ENCODE measurements around the gene UBB. TPM values are rescaled to one million over a fixed set of nuclear protein-coding genes. Genes with fewer than 3 reads are reported as not detected.

UBB gene
- total and polyA plus RNA-seq, 2 experiments from 2014 or later = 871 to 1,692 TPM

DNA sequence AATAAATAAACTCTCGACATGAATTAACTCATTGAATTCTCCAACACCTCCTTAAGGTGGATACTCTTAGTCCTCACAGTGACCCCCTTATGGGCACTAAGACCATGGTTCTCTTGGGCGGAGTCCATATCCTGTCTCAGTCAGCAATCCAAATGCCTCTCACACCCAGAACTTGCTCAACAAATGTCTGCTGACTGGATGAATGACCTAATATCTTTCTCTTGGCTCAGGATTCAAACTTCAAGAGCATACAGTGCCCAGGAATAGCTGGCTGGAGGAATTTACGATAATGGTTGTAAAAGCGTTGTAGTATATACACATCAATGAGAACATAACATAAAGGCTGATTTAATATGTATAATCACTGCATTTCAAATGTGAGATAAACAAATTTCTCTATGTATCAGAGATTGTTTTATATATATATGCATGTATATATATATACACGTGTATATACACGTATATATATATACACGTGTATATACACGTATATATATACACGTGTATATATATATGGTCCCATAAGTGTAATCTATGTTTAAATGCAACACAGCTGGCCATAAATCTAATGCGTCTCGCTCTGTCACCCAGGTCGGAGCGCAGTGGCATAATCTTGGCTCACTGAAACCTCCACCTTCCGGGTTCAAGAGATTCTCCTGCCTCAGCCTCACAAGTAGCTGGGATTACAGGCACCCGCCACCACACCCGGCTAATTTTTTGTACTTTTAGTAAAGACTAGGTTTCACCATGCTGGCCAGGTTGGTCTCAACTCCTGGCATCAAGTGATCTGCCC, 6.5 kb upstream of the UBB start (continued):
- TF ChIP-seq, protein P1, sequence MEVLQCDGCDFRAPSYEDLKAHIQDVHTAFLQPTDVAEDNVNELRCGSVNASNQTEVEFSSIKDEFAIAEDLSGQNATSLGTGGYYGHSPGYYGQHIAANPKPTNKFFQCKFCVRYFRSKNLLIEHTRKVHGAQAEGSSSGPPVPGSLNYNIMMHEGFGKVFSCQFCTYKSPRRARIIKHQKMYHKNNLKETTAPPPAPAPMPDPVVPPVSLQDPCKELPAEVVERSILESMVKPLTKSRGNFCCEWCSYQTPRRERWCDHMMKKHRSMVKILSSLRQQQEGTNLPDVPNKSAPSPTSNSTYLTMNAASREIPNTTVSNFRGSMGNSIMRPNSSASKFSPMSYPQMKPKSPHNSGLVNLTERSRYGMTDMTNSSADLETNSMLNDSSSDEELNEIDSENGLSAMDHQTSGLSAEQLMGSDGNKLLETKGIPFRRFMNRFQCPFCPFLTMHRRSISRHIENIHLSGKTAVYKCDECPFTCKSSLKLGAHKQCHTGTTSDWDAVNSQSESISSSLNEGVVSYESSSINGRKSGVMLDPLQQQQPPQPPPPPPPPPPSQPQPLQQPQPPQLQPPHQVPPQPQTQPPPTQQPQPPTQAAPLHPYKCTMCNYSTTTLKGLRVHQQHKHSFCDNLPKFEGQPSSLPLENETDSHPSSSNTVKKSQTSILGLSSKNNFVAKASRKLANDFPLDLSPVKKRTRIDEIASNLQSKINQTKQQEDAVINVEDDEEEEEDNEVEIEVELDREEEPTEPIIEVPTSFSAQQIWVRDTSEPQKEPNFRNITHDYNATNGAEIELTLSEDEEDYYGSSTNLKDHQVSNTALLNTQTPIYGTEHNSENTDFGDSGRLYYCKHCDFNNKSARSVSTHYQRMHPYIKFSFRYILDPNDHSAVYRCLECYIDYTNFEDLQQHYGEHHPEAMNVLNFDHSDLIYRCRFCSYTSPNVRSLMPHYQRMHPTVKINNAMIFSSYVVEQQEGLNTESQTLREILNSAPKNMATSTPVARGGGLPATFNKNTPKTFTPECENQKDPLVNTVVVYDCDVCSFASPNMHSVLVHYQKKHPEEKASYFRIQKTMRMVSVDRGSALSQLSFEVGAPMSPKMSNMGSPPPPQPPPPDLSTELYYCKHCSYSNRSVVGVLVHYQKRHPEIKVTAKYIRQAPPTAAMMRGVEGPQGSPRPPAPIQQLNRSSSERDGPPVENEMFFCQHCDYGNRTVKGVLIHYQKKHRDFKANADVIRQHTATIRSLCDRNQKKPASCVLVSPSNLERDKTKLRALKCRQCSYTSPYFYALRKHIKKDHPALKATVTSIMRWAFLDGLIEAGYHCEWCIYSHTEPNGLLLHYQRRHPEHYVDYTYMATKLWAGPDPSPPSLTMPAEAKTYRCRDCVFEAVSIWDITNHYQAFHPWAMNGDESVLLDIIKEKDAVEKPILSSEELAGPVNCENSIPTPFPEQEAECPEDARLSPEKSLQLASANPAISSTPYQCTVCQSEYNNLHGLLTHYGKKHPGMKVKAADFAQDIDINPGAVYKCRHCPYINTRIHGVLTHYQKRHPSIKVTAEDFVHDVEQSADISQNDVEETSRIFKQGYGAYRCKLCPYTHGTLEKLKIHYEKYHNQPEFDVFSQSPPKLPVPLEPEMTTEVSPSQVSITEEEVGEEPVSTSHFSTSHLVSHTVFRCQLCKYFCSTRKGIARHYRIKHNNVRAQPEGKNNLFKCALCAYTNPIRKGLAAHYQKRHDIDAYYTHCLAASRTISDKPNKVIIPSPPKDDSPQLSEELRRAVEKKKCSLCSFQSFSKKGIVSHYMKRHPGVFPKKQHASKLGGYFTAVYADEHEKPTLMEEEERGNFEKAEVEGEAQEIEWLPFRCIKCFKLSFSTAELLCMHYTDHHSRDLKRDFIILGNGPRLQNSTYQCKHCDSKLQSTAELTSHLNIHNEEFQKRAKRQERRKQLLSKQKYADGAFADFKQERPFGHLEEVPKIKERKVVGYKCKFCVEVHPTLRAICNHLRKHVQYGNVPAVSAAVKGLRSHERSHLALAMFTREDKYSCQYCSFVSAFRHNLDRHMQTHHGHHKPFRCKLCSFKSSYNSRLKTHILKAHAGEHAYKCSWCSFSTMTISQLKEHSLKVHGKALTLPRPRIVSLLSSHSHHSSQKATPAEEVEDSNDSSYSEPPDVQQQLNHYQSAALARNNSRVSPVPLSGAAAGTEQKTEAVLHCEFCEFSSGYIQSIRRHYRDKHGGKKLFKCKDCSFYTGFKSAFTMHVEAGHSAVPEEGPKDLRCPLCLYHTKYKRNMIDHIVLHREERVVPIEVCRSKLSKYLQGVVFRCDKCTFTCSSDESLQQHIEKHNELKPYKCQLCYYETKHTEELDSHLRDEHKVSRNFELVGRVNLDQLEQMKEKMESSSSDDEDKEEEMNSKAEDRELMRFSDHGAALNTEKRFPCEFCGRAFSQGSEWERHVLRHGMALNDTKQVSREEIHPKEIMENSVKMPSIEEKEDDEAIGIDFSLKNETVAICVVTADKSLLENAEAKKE (CRISPR knock-in tag; IDR thresholded peaks at IDR 0.05) = no peak
- no peak for TF ChIP-seq CREB1 (CRISPR knock-in tag; IDR thresholded peaks at IDR 0.05; ENCODE audit: low read depth)

DNA sequence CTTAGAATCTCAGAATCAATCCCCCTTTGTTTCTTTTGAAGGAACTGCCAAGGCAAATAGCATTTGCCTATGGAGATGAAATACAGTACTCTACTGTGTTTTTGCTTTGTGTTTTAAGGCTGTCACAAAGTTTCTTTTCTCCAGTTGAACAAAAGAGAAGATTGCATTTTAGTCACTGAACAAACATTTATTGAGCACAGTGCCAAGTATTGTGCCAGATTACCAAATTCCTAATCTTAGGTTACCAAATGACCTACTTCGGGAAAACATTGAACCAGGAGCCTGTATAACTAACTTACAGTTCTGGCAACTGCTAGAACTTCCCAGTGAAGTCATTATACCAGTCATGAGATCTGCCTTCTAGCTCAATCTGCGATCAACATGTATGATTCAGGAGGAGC, 3.0 kb upstream of the UBB start:
- H2AFZ ChIP-seq = no peak overlapping the region
- peaks cover 12% of the 10 kb centered on the region for H3F3A ChIP-seq (replicated peaks; ENCODE audit: low read depth)
- Mint-ChIP-seq H3K27me3 (ENCODE audit: insufficient read depth, low read depth, poor library complexity) (peaks cover 12% of the 10 kb centered on the region), H3K4me1 (peaks cover 21% of the 10 kb centered on the region), H3K4me3 (no peak overlapping the region), H3K36me3 (ENCODE audit: low read depth) (peaks cover 24% of the 10 kb centered on the region), H3K27ac (no peak overlapping the region), H3K9me3 (no peaks in the 10 kb centered on the region; the same call in 2 of the 3 replicates)
- H3K9me2 ChIP-seq (ENCODE audit: insufficient read depth) = no peaks in the 10 kb centered on the region
- H3K79me2 ChIP-seq (replicated peaks; ENCODE audit: insufficient read depth) = peaks cover 16% of the 10 kb centered on the region
- no peak for ATAC-seq
- peaks cover 3% of the 10 kb centered on the region; the same call in 1 of the 2 replicates for H4K20me1 ChIP-seq (replicated peaks; ENCODE audit: insufficient read depth)
- H3K36me3 ChIP-seq (ENCODE audit: insufficient read depth) = peaks cover 7% of the 10 kb centered on the region; the same call in 1 of the 2 replicates
- peaks cover 5% of the 10 kb centered on the region for H3K4me1 ChIP-seq (ENCODE audit: insufficient read depth)
- DNase-seq (ENCODE audit: low spot score) = no peak
- no peak overlapping the region for H3K4me2 ChIP-seq
- H3K27ac ChIP-seq (ENCODE audit: low read depth) = no peak overlapping the region
- no peaks in the 10 kb centered on the region for H3K27me3 ChIP-seq (ENCODE audit: insufficient read depth)
- H3K4me3 ChIP-seq = no peak overlapping the region
- TF ChIP-seq CREB1 (CRISPR knock-in tag; IDR thresholded peaks at IDR 0.05; ENCODE audit: low read depth) (no peak), STAT1 (IDR thresholded peaks at IDR 0.05; ENCODE audit: unreplicated experiment) (no peak), EZH2phosphoT487 (IDR thresholded peaks at IDR 0.05; ENCODE audit: unreplicated experiment) (no peak), ZNF114 (CRISPR knock-in tag; IDR thresholded peaks at IDR 0.05) (no peak), NANOG (IDR thresholded peaks at IDR 0.05; ENCODE audit: borderline replicate concordance) (no peak), ZNF331 (CRISPR knock-in tag; IDR thresholded peaks at IDR 0.05; ENCODE audit: low read depth) (no peak), EZH2 (IDR thresholded peaks at IDR 0.05; ENCODE audit: low read depth, unreplicated experiment) (no peak), POLR2AphosphoS5 (IDR thresholded peaks at IDR 0.05; ENCODE audit: low read depth) (no peak)
- TF ChIP-seq, protein P2, sequence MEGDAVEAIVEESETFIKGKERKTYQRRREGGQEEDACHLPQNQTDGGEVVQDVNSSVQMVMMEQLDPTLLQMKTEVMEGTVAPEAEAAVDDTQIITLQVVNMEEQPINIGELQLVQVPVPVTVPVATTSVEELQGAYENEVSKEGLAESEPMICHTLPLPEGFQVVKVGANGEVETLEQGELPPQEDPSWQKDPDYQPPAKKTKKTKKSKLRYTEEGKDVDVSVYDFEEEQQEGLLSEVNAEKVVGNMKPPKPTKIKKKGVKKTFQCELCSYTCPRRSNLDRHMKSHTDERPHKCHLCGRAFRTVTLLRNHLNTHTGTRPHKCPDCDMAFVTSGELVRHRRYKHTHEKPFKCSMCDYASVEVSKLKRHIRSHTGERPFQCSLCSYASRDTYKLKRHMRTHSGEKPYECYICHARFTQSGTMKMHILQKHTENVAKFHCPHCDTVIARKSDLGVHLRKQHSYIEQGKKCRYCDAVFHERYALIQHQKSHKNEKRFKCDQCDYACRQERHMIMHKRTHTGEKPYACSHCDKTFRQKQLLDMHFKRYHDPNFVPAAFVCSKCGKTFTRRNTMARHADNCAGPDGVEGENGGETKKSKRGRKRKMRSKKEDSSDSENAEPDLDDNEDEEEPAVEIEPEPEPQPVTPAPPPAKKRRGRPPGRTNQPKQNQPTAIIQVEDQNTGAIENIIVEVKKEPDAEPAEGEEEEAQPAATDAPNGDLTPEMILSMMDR (conservative IDR thresholded peaks at IDR 0.05; ENCODE audit: low read depth in 2 of 2) = no peak
- TF ChIP-seq, protein P3, sequence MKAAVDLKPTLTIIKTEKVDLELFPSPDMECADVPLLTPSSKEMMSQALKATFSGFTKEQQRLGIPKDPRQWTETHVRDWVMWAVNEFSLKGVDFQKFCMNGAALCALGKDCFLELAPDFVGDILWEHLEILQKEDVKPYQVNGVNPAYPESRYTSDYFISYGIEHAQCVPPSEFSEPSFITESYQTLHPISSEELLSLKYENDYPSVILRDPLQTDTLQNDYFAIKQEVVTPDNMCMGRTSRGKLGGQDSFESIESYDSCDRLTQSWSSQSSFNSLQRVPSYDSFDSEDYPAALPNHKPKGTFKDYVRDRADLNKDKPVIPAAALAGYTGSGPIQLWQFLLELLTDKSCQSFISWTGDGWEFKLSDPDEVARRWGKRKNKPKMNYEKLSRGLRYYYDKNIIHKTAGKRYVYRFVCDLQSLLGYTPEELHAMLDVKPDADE (IDR thresholded peaks at IDR 0.05) = no peak
- TF ChIP-seq, protein P4, sequence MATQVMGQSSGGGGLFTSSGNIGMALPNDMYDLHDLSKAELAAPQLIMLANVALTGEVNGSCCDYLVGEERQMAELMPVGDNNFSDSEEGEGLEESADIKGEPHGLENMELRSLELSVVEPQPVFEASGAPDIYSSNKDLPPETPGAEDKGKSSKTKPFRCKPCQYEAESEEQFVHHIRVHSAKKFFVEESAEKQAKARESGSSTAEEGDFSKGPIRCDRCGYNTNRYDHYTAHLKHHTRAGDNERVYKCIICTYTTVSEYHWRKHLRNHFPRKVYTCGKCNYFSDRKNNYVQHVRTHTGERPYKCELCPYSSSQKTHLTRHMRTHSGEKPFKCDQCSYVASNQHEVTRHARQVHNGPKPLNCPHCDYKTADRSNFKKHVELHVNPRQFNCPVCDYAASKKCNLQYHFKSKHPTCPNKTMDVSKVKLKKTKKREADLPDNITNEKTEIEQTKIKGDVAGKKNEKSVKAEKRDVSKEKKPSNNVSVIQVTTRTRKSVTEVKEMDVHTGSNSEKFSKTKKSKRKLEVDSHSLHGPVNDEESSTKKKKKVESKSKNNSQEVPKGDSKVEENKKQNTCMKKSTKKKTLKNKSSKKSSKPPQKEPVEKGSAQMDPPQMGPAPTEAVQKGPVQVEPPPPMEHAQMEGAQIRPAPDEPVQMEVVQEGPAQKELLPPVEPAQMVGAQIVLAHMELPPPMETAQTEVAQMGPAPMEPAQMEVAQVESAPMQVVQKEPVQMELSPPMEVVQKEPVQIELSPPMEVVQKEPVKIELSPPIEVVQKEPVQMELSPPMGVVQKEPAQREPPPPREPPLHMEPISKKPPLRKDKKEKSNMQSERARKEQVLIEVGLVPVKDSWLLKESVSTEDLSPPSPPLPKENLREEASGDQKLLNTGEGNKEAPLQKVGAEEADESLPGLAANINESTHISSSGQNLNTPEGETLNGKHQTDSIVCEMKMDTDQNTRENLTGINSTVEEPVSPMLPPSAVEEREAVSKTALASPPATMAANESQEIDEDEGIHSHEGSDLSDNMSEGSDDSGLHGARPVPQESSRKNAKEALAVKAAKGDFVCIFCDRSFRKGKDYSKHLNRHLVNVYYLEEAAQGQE (IDR thresholded peaks at IDR 0.05; ENCODE audit: unreplicated experiment) = no peak

Data from GM23338 (cell line).